Gastroesophageal sphincter (tissue), 4 donors: Measurements from ENCODE around the gene ZFP36. TPM values are rescaled to one million over a fixed set of nuclear protein-coding genes. Genes with fewer than 3 reads are reported as not detected.

Experiments
- ATAC-seq: fragments of 150-250 bp; one replicate; pipeline ENCODE4 v1.9.1; 2016; ENCODE audit warnings: mild to moderate bottlenecking, moderate library complexity
- H3K27ac ChIP-seq, 4 donors: fragments of 200-600 bp; sonication (generic) in 3 of 4; 1 replicate in 3 of 4; 2 replicates in 1 of 4; pipeline ENCODE4 v1.5.1; 2016 to 2019
- H3K27me3 ChIP-seq: fragments of 200-600 bp; sonication (generic); one replicate; pipeline ENCODE4 v1.5.1; 2019
- H3K36me3 ChIP-seq, 2 donors: fragments of 200-600 bp; sonication (generic); one replicate each; pipeline ENCODE4 v1.5.1; 2019; ENCODE audit warnings: control low read depth in 1 of 2
- H3K4me1 ChIP-seq, 3 donors: fragments of 200-600 bp; sonication (generic); 1 replicate in 2 of 3; 2 replicates in 1 of 3; pipeline ENCODE4 v1.5.1; 2016 to 2019; ENCODE audit warnings: control low read depth in 2 of 3
- H3K4me3 ChIP-seq, 2 donors: fragments of 200-600 bp; sonication (generic); one replicate each; pipeline ENCODE4 v1.5.1; 2019; ENCODE audit warnings: mild to moderate bottlenecking in 1 of 2, moderate library complexity in 1 of 2
- H3K9me3 ChIP-seq, 3 donors: fragments of 200-600 bp; sonication (generic); one replicate each; pipeline ENCODE4 v1.5.1; 2017 to 2019; ENCODE audit warnings: control low read depth in 2 of 3
- EP300 ChIP-seq: sonication (generic); formaldehyde crosslinking; IDR thresholded peaks from one replicate; pipeline ENCODE4 v1.6.1; 2017; ENCODE audit warnings: antibody characterized with exemption, mild to moderate bottlenecking
- POLR2A ChIP-seq, 2 donors: fragments of 450-650 bp; IDR thresholded peaks; one replicate each; pipeline ENCODE4 v1.6.1; 2017; ENCODE audit warnings: antibody characterized with exemption in 2 of 2, mild to moderate bottlenecking in 2 of 2, moderate library complexity in 1 of 2
- POLR2AphosphoS5 ChIP-seq: sonication (generic); formaldehyde crosslinking; IDR thresholded peaks from one replicate; pipeline ENCODE4 v1.6.1; 2017; ENCODE audit warnings: antibody characterized with exemption
- WGBS, 2 donors: methylation state at CpG; one replicate each; pipeline ENCODE4 v1.1.5; 2018; ENCODE audit warnings: low coverage in 1 of 2; 5-methylcytosine and 5-hydroxymethylcytosine counted together
- total RNA-seq, 4 donors: library from RNA; depleted of rRNA; stranded (reverse); fragments of >200 nt; gene quantifications; one replicate each; pipeline ENCODE4 v1.1.0, GENCODE V29; 2016
- TF ChIP-seq, protein P1 (sequence below), 4 experiments: fragments of 200-600 bp in 2 of 4; fragments of 450-650 bp in 2 of 4; sonication (generic) in 1 of 4; IDR thresholded peaks; one replicate each; pipeline ENCODE4 v1.5.1; 2017 to 2019; ENCODE audit warnings: antibody characterized with exemption in 4 of 4, mild to moderate bottlenecking in 2 of 4, moderate library complexity in 2 of 4

The ZFP36 gene
- total RNA-seq, 4 donors from 2014 or later, result 78.6 to 276 (median 158) TPM

DNA sequence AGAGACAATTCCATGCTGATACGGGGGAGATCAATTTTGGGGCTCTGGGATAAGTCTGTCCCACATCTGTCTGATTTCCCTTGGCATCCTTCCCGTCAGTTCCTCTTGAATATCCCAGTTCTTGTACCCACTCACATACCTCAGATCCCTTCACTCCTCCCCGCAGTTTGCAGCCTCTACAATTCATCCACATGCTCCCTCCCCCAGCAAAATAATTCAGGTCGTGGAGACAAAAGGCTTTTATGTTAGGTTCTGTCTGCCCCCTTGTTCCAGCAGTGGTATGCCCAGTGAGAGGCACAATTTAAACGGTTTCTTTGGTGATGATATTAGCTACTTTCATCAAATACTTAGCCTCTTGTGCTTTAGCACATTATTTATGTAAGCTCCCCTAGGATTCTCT is 19.5 kb downstream of the ZFP36 start:
- Histone ChIP-seq H3K4me1 (peaks cover 4 to 33% (median 20%) of the 10 kb centered on the region in 3 donors), H3K4me3 (no peak overlapping the region), H3K27ac (peak overlapping the region in 1 of 4 donors; percentile 88), H3K9me3 (no peaks in the 10 kb centered on the region), H3K36me3 (peaks cover 0 to 43% of the 10 kb centered on the region in 2 donors), H3K27me3 (no peaks in the 10 kb centered on the region)
- TF ChIP-seq POLR2A (IDR thresholded peaks at IDR 0.05) (no peak), EP300 (no peak), POLR2AphosphoS5 (no peak)
- TF ChIP-seq, protein P1, sequence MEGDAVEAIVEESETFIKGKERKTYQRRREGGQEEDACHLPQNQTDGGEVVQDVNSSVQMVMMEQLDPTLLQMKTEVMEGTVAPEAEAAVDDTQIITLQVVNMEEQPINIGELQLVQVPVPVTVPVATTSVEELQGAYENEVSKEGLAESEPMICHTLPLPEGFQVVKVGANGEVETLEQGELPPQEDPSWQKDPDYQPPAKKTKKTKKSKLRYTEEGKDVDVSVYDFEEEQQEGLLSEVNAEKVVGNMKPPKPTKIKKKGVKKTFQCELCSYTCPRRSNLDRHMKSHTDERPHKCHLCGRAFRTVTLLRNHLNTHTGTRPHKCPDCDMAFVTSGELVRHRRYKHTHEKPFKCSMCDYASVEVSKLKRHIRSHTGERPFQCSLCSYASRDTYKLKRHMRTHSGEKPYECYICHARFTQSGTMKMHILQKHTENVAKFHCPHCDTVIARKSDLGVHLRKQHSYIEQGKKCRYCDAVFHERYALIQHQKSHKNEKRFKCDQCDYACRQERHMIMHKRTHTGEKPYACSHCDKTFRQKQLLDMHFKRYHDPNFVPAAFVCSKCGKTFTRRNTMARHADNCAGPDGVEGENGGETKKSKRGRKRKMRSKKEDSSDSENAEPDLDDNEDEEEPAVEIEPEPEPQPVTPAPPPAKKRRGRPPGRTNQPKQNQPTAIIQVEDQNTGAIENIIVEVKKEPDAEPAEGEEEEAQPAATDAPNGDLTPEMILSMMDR (IDR thresholded peaks at IDR 0.05), result no peak
- WGBS, 2 donors, result 40 to 75% methylated on average over 3 to 5 of the region's 5 CpGs
- ATAC-seq, result no peak

DNA sequence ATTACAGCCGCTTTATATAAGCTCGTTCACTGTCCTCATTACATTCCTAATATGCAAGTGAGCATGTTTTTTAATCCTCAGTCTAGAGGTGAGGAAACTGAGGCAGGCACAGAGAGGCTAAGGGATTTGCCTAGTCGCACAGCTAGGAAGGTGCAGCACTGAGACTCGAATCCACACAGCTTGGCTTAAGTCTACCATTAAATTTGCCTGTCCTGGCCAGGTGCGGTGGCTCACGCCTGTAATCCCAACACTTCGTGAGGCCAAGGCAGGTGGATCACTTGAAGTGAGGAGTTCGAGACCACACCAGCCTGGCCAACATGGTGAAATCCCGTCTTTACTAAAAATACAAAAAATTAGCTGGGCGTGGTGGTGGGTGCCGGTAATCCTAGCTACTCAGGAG is 21.1 kb downstream of the ZFP36 start:
- TF ChIP-seq POLR2AphosphoS5 (no peak), EP300 (no peak), POLR2A (IDR thresholded peaks at IDR 0.05) (no peak)
- TF ChIP-seq, protein P1 (IDR thresholded peaks at IDR 0.05), result no peak
- H3K27me3 ChIP-seq, result no peaks in the 10 kb centered on the region
- no peaks in the 10 kb centered on the region for H3K9me3 ChIP-seq
- 81 to 82% methylated on average over 5 to 6 of the region's 11 CpGs for WGBS, 2 donors
- ATAC-seq, result no peak
- H3K4me1 ChIP-seq, result peaks cover 4 to 33% (median 20%) of the 10 kb centered on the region in 3 donors
- H3K27ac ChIP-seq, result peak overlapping the region in 3 of 4 donors; percentile 85 to 91 (median 88)
- no peak overlapping the region for H3K4me3 ChIP-seq
- peaks cover 0 to 42% of the 10 kb centered on the region in 2 donors for H3K36me3 ChIP-seq

DNA sequence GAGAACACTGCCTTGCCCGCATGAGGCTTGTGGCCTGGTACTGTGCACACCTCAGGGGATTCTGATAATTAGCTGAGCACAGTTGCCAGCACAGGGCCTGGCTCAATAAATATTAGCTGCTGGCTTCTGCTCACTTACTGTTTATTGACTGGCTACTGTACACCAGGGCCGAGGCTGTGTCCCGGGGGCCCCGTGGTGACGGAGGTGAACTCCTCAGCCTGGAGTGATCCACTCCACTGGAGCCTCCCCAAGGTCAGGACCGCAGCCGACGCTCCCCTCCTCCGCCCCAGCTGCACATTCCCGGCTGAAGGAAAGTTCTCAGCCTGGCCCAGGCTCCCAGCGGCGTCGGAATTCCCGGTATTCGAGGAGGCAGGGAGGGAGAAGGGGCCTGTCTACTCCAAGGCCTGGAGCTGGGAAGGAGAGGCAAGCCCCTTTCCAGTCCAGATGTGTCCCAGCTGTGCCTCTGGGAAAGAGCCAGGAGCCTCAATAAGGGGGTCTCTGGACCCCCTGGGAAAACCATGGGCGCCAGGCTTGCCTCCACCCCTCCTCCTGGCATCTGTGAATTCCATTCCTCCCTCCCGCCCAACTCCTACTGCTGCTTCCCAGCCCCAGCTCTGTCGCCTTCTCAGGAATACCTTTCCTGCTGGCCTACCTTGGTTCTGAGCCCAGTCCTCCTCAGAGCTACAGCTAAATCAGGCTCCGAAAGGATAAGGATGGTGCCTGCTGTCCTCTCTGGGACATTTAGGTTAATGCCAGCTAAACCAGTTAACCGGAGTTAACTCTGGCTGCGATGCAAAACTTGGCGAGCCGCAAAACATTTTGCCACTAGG is 21.9 kb downstream of the ZFP36 start:
- ATAC-seq, result peak; percentile 86
- WGBS, 2 donors, result 12 to 15% methylated on average over 8 to 10 of the region's 23 CpGs
- H3K36me3 ChIP-seq, result peaks cover 0 to 42% of the 10 kb centered on the region in 2 donors
- H3K27me3 ChIP-seq, result no peaks in the 10 kb centered on the region
- peak overlapping the region; percentile 72 to 91 (median 86) for H3K27ac ChIP-seq
- no peak for TF ChIP-seq EP300
- peak; percentile 92 for TF ChIP-seq POLR2AphosphoS5
- TF ChIP-seq POLR2A (IDR thresholded peaks at IDR 0.05), result no peak
- TF ChIP-seq, protein P1 (IDR thresholded peaks at IDR 0.05), result peak in 1 of 4 experiments; percentile 7
- no peaks in the 10 kb centered on the region for H3K9me3 ChIP-seq
- peak overlapping the region in 1 of 2 donors; percentile 10 for H3K4me3 ChIP-seq
- H3K4me1 ChIP-seq, result peaks cover 4 to 39% (median 20%) of the 10 kb centered on the region in 3 donors

DNA sequence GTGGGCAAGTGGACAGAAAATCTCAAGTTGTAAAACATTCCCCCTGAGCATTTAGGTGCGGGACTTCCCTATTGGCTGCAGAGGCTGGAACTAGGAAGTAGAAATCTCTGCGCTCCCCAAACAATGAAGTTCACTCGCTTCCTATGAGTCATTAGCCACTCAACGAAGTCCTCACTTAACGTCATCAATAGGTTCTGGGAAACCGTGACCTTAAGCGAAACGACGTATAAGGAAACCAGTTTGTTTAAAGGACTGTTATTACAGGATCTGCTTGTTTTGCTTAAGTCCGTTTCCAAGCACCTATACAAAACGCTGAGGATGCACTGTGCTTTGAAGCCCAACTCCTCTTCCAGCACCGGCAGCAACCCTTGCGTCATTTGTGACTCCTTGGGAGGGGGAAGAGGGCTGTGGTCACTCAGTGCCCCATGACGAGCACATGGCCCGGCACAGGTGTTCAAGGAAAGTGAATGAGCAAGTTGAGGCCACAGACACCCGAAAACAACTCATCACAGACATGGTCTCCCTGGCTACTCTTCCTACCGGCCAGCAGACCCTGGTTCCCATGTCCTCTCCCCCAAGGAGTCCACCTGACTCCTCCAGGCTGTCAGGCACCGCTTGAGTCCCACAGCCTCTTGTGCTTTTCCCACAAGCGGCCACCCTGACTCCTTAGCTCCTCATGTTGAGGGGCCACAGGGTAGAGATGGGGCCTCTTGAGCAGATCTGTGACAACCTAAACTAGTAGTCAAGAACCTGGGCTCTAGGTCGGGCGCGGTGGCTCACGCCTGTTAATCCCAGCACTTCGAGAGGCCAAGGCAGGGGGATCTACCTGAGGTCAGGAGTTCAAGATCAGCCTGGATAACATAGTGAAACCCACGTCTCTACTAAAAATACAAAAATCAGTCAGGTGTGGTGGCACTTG is 24.3 kb downstream of the ZFP36 start:
- H3K27ac ChIP-seq, result peak overlapping the region in 3 of 4 donors; percentile 74 to 78 (median 76)
- TF ChIP-seq POLR2AphosphoS5, result peak; percentile 70
- no peak for TF ChIP-seq POLR2A (IDR thresholded peaks at IDR 0.05)
- TF ChIP-seq, protein P1 (IDR thresholded peaks at IDR 0.05), result no peak
- TF ChIP-seq EP300, result no peak
- H3K4me3 ChIP-seq, result no peak overlapping the region
- peaks cover 7 to 59% (median 33%) of the 10 kb centered on the region in 3 donors for H3K4me1 ChIP-seq
- peaks cover 0 to 41% of the 10 kb centered on the region in 2 donors for H3K36me3 ChIP-seq
- WGBS, 2 donors, result 49% methylated on average over 14 of the region's 25 CpGs; no CpG with 5 or more reads in 1 of the 2 donors
- no peaks in the 10 kb centered on the region for H3K9me3 ChIP-seq
- no peaks in the 10 kb centered on the region for H3K27me3 ChIP-seq
- ATAC-seq, result peak; percentile 48
